H1 (cell line): Measurements from ENCODE around the gene GPR17. TPM values are rescaled to one million over a fixed set of nuclear protein-coding genes. Genes with fewer than 3 reads are reported as not detected.

Experiments
- CTCF ChIA-PET: fragments of 300-600 bp; sonication (Branson Sonifier 250); formaldehyde crosslinking; loops from one replicate; lab custom pipeline; 2021; ENCODE audit not compliant: partially characterized antibody; lab: Charles Lee
- POLR2A ChIA-PET: fragments of 300-600 bp; sonication (Branson Sonifier 250); formaldehyde crosslinking; loops from one replicate; lab custom pipeline; 2021; ENCODE audit warnings: inconsistent platforms; ENCODE audit not compliant: partially characterized antibody; lab: Charles Lee
- DNase-seq, 2 experiments: peaks; one replicate each; pipeline versions ENCODE4 v3.0.0 to v3.0.0-alpha.2; 2010 to 2022; ENCODE audit warnings: low spot score in 2 of 2, low read depth in 1 of 2, mixed read lengths in 1 of 2
- FAIRE-seq: peaks from 2 replicates; lab custom pipeline; 2011; peaks lifted over from hg19 to GRCh38; lab: Jason Lieb, UNC
- H2AFZ ChIP-seq: 2 replicates; pipeline ENCODE4 v1.8.1; 2012; ENCODE audit warnings: low read length, inconsistent platforms
- H2AK5ac ChIP-seq: 2 replicates; pipeline ENCODE4 v1.6.1; 2013; ENCODE audit warnings: low read depth, low read length
- H2BK120ac ChIP-seq: replicated peaks from 2 replicates; pipeline ENCODE3; 2013; ENCODE audit warnings: low read depth, low read length, inconsistent platforms
- H2BK12ac ChIP-seq: 2 replicates; pipeline ENCODE4 v1.6.1; 2013; ENCODE audit warnings: low read depth, low read length
- H2BK15ac ChIP-seq: 2 replicates; pipeline ENCODE4 v1.6.1; 2013; ENCODE audit warnings: low read length
- H2BK20ac ChIP-seq: 2 replicates; pipeline ENCODE4 v1.6.1; 2013; ENCODE audit warnings: low read length
- H2BK5ac ChIP-seq: 2 replicates; pipeline ENCODE4 v1.6.1; 2013; ENCODE audit warnings: low read depth, low read length
- H3K14ac ChIP-seq: 2 replicates; pipeline ENCODE4 v1.6.1; 2013; ENCODE audit warnings: inconsistent platforms; ENCODE audit not compliant: insufficient read length
- H3K18ac ChIP-seq: 2 replicates; pipeline ENCODE4 v1.6.1; 2013; ENCODE audit warnings: low read length; ENCODE audit errors: extremely low read depth
- H3K23ac ChIP-seq: 2 replicates; pipeline ENCODE4 v1.6.1; 2013; ENCODE audit warnings: inconsistent platforms; ENCODE audit not compliant: insufficient read length
- H3K23me2 ChIP-seq: 2 replicates; pipeline ENCODE4 v1.6.1; 2013; ENCODE audit warnings: low read depth, low read length
- H3K27ac ChIP-seq: 2 replicates; pipeline ENCODE4 v1.6.1; 2011; ENCODE audit warnings: low read depth, low read length, inconsistent platforms
- H3K27me3 ChIP-seq, 4 experiments: replicated peaks in 1 of 4; 1 replicate in 1 of 4; 2 replicates in 3 of 4; pipeline versions ENCODE4 v1.6.1 to v1.8.1; 2011 to 2013; ENCODE audit warnings: low read length in 3 of 4, mild to moderate bottlenecking in 3 of 4, inconsistent platforms in 2 of 4, mixed read lengths in 2 of 4, moderate library complexity in 1 of 4; ENCODE audit not compliant: control insufficient read depth in 3 of 4, insufficient read depth in 3 of 4; ENCODE audit errors: extremely low read depth in 1 of 4
- H3K36me3 ChIP-seq, 4 experiments: 2 replicates each; pipeline versions ENCODE4 v1.6.1 to v1.8.1; 2011 to 2013; ENCODE audit warnings: mild to moderate bottlenecking in 4 of 4, low read length in 3 of 4, moderate library complexity in 2 of 4, control low read depth in 1 of 4, inconsistent platforms in 1 of 4; ENCODE audit not compliant: insufficient read depth in 4 of 4, control insufficient read depth in 2 of 4
- H3K4ac ChIP-seq: replicated peaks from 2 replicates; pipeline ENCODE3; 2013; ENCODE audit warnings: low read length, low read depth, mixed read lengths, inconsistent platforms; ENCODE audit not compliant: insufficient read length
- H3K4me1 ChIP-seq, 4 experiments: replicated peaks in 1 of 4; 1 replicate in 1 of 4; 2 replicates in 3 of 4; pipeline versions ENCODE4 v1.6.1 to v1.8.1; 2011 to 2013; ENCODE audit warnings: low read length in 3 of 4, inconsistent platforms in 2 of 4, mixed read lengths in 1 of 4; ENCODE audit not compliant: insufficient read depth in 4 of 4, control insufficient read depth in 3 of 4
- H3K4me2 ChIP-seq, 2 experiments: 2 replicates each; pipeline versions ENCODE4 v1.6.1 to v1.8.1; 2011 to 2013; ENCODE audit warnings: low read depth in 2 of 2, low read length in 2 of 2, control low read depth in 1 of 2, inconsistent platforms in 1 of 2, mild to moderate bottlenecking in 1 of 2; ENCODE audit not compliant: insufficient read depth in 1 of 2
- H3K4me3 ChIP-seq, 4 experiments: fragments of 200-600, 300-600 bp in 1 of 4; sonication (generic), shearing (Covaris generic), sonication (Bioruptor Twin) in 1 of 4; 2 replicates each; pipeline versions ENCODE4 v1.5.1 to v1.8.1; 2011 to 2016; ENCODE audit warnings: low read length in 4 of 4, low read depth in 3 of 4, control low read depth in 2 of 4, inconsistent platforms in 2 of 4, mild to moderate bottlenecking in 2 of 4, mixed read lengths in 1 of 4, moderate library complexity in 1 of 4; ENCODE audit not compliant: insufficient read depth in 2 of 4; ENCODE audit errors: extremely low read depth in 1 of 4
- H3K56ac ChIP-seq: replicated peaks from 2 replicates; pipeline ENCODE3; 2013; ENCODE audit warnings: low read depth, mild to moderate bottlenecking, mixed read lengths, low read length, inconsistent platforms; ENCODE audit not compliant: insufficient read length
- H3K79me1 ChIP-seq: 2 replicates; pipeline ENCODE4 v1.6.1; 2013; ENCODE audit warnings: low read depth, low read length, control low read depth
- H3K79me2 ChIP-seq, 2 experiments: 2 replicates each; pipeline versions ENCODE4 v1.6.1 to v1.8.1; 2012 to 2013; ENCODE audit warnings: low read length in 2 of 2, mild to moderate bottlenecking in 2 of 2, inconsistent platforms in 1 of 2; ENCODE audit not compliant: insufficient read depth in 2 of 2, control insufficient read depth in 1 of 2
- H3K9ac ChIP-seq, 4 experiments: replicated peaks in 1 of 4; 1 replicate in 1 of 4; 2 replicates in 3 of 4; pipeline versions ENCODE4 v1.6.1 to v1.8.1; 2011 to 2013; ENCODE audit warnings: low read depth in 3 of 4, low read length in 3 of 4, control low read depth in 2 of 4, mild to moderate bottlenecking in 2 of 4, moderate library complexity in 2 of 4, inconsistent platforms in 1 of 4; ENCODE audit errors: extremely low read depth in 1 of 4
- H3K9me3 ChIP-seq, 2 experiments: 2 replicates each; pipeline versions ENCODE4 v1.6.1 to v1.8.1; 2012 to 2013; ENCODE audit warnings: mild to moderate bottlenecking in 2 of 2, moderate library complexity in 2 of 2, control low read depth in 1 of 2, inconsistent platforms in 1 of 2, low read depth in 1 of 2, low read length in 1 of 2, mixed read lengths in 1 of 2; ENCODE audit not compliant: insufficient read depth in 2 of 2
- H4K20me1 ChIP-seq, 2 experiments: replicated peaks in 1 of 2; 2 replicates each; pipeline versions ENCODE3 to v1.8.1; 2011 to 2013; ENCODE audit warnings: inconsistent platforms in 2 of 2, low read length in 2 of 2, mild to moderate bottlenecking in 1 of 2; ENCODE audit not compliant: insufficient read depth in 2 of 2, control insufficient read depth in 1 of 2
- H4K5ac ChIP-seq: 2 replicates; pipeline ENCODE4 v1.6.1; 2013; ENCODE audit warnings: low read length, low read depth, mixed read lengths, inconsistent platforms; ENCODE audit not compliant: insufficient read length
- H4K8ac ChIP-seq: 2 replicates; pipeline ENCODE4 v1.8.0; 2013; ENCODE audit warnings: mild to moderate bottlenecking, moderate library complexity, low read length, inconsistent platforms; ENCODE audit not compliant: insufficient read depth; ENCODE audit errors: extremely low read depth
- H4K91ac ChIP-seq: replicated peaks from 2 replicates; pipeline ENCODE3; 2013; ENCODE audit warnings: low read length, mixed read lengths, inconsistent platforms; ENCODE audit not compliant: insufficient read length
- KDM1A ChIP-seq: fragments of 200-600, 300-600 bp; sonication (generic); IDR thresholded peaks from 2 replicates; pipeline ENCODE4 v1.7.1; 2016; ENCODE audit warnings: mild to moderate bottlenecking, low read length, borderline replicate concordance
- RAD21 ChIP-seq, 2 experiments: IDR thresholded peaks in 1 of 2; conservative IDR thresholded peaks in 1 of 2; 2 replicates each; pipeline ENCODE4 v1.6.1; 2011; ENCODE audit warnings: low read depth in 2 of 2, low read length in 2 of 2, improper control_type of control experiment in 1 of 2, inconsistent platforms in 1 of 2, mild to moderate bottlenecking in 1 of 2, moderate library complexity in 1 of 2
- RFX5 ChIP-seq: IDR thresholded peaks from 2 replicates; pipeline ENCODE4 v1.6.1; 2011; ENCODE audit warnings: low read depth, low read length, improper control_type of control experiment, borderline replicate concordance
- RNF2 ChIP-seq: fragments of 200-900, 300-1000 bp; sonication (generic); IDR thresholded peaks from 2 replicates; pipeline ENCODE4 v1.7.1; 2016; ENCODE audit warnings: borderline replicate concordance, low read depth, mild to moderate bottlenecking, antibody characterized with exemption, low read length; ENCODE audit not compliant: poor library complexity, severe bottlenecking; ENCODE audit errors: missing control alignments
- SP2 ChIP-seq: IDR thresholded peaks from 2 replicates; pipeline ENCODE4 v1.6.1; 2012; ENCODE audit warnings: mild to moderate bottlenecking, low read length, inconsistent platforms
- TEAD4 ChIP-seq: IDR thresholded peaks from 2 replicates; pipeline ENCODE4 v1.6.1; 2012; ENCODE audit warnings: low read depth, low read length, inconsistent platforms, mixed read lengths
- YY1 ChIP-seq: IDR thresholded peaks from 2 replicates; pipeline ENCODE4 v1.6.1; 2011; ENCODE audit warnings: low read depth, mild to moderate bottlenecking, low read length
- WGBS, 2 experiments: shearing (Covaris generic) in 1 of 2; methylation state at CpG; one replicate each; pipeline versions ENCODE4 v1.1.6 to v1.1.7; 2013 to 2015; ENCODE audit warnings: low lambda C conversion rate in 2 of 2, mixed read lengths in 2 of 2, inconsistent platforms in 1 of 2, low coverage in 1 of 2, missing lambda C conversion rate in 1 of 2; ENCODE audit not compliant: insufficient replicate concordance in 2 of 2, insufficient coverage in 1 of 2, insufficient read length in 1 of 2; ENCODE audit errors: extremely low coverage in 1 of 2, missing lambda C conversion rate in 1 of 2; 5-methylcytosine and 5-hydroxymethylcytosine counted together
- polyA plus RNA-seq, 7 experiments: library from polyadenylated mRNA; depleted of rRNA in 3 of 7; stranded (reverse) in 5 of 7; unstranded in 2 of 7; fragments of >200 nt in 5 of 7; fragments of 200-250 nt in 2 of 7; gene quantifications; 1 replicate in 5 of 7; 2 replicates in 1 of 7; 4 replicates in 1 of 7; pipeline versions ENCODE4 v1.2.1 to v1.2.3, GENCODE V29; 2011 to 2013; ENCODE audit warnings: missing spikeins in 2 of 7, mixed read lengths in 2 of 7
- total RNA-seq: library from RNA; stranded (reverse); fragmentation: NEBNext Ultra II Directional; extraction: Animal tissue kit (Norgen Biotek cat#: 25700); gene quantifications from 2 replicates; pipeline ENCODE4 v1.2.1, GENCODE V29; 2021
- TF ChIP-seq, protein P1 (sequence below): IDR thresholded peaks from 2 replicates; pipeline ENCODE4 v1.6.1; 2012; ENCODE audit warnings: inconsistent platforms
- TF ChIP-seq, protein P2 (sequence below): IDR thresholded peaks from 2 replicates; pipeline ENCODE4 v1.6.1; 2011; ENCODE audit warnings: low read length, improper control_type of control experiment

Gene GPR17
- total and polyA plus RNA-seq, 2 of the 8 experiments (the other 6 are each of a cell fraction or from before 2014, with no cell fraction given) = 0.03 TPM; not detected in 1

DNA sequence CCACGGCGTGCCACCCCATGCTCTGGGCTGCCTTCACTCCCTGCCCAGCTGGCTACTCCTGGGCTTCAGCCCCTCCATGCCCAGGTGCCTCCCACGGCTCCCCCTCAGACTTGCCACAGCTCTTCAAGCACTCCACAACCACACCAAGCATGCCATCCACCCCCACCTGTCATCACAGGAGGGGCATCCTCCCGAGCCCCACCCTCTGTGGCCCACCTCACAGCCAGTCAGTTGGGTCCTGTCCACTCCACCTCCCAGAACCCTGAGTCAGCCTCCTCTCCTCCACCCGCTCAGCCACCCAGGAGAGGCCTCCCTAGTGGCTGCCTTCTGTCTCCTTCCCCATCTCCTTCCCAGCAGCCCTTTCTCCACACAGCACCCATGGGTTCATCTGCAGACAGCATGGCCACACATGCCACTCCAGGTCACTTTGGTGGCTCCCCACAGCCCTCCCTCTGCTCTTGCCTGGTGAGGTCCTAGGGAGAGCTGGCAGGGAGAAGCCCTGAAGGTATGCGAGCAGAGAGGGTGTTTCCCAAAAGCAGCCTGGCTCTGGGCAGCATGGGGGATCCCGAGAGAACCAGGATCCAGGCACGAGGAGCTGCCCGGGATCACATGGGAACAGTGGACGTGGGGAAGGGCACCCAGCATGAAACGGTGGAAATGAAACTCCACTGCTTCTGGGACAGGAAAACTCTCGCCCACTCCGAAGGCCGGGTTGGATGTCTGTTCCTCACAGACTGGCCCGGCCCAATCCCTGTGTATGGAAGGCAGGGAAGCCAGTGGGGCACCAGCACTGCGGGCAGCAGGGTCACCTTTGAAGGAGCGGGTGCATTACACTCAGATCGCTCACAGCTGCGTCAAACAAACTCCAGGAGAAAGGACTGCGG is 26.6 kb downstream of the GPR17 start:
- H3K56ac ChIP-seq = no peak overlapping the region
- no peak overlapping the region for H3K18ac ChIP-seq
- no peak overlapping the region for H3K4ac ChIP-seq
- H3K4me2 ChIP-seq = no peak overlapping the region
- no peak overlapping the region for H4K8ac ChIP-seq
- H3K23me2 ChIP-seq = peaks cover 2% of the 10 kb centered on the region; the same call in 1 of the 2 replicates
- no peak overlapping the region for H4K91ac ChIP-seq
- CTCF ChIA-PET = interaction anchor here (1.5 to 3.2 kb wide), 4 partner anchors 23 to 106 kb away, joined by 4 to 13 read pairs (median 7); no protein-coding TSS in a partner anchor
- FAIRE-seq = no peak
- H3K9me3 ChIP-seq = no peaks in the 10 kb centered on the region
- H3K79me1 ChIP-seq = peaks cover 2% of the 10 kb centered on the region; the same call in 1 of the 2 replicates
- H4K20me1 ChIP-seq = no peaks in the 10 kb centered on the region
- peak in 1 of 2 experiments; percentile 40 for DNase-seq
- no peak overlapping the region for H3K27ac ChIP-seq
- H2BK12ac ChIP-seq = no peak overlapping the region
- peaks cover 10 to 52% (median 33%) of the 10 kb centered on the region in 4 experiments for H3K27me3 ChIP-seq
- no peak overlapping the region for H2AFZ ChIP-seq
- H2BK5ac ChIP-seq = no peak overlapping the region
- H3K14ac ChIP-seq = no peak overlapping the region
- H2BK15ac ChIP-seq = no peak overlapping the region; the same call in 1 of the 2 replicates
- H3K4me1 ChIP-seq = peaks cover 0 to 4% (median 0%) of the 10 kb centered on the region in 4 experiments; a peak in 3 of 7 replicates
- POLR2A ChIA-PET = interaction anchor here (1.4 to 4.9 kb wide), 2 partner anchors 8 to 30 kb away, joined by 4 to 21 read pairs; no protein-coding TSS in a partner anchor
- H4K5ac ChIP-seq = no peak overlapping the region
- H3K36me3 ChIP-seq = no peaks in the 10 kb centered on the region
- no peak overlapping the region for H2BK120ac ChIP-seq
- WGBS, 2 experiments = 83% methylated on average over 20 of the region's 20 CpGs; no CpG with 5 or more reads in 1 of the 2 experiments
- no peaks in the 10 kb centered on the region for H3K79me2 ChIP-seq
- H3K23ac ChIP-seq = no peak overlapping the region
- no peak overlapping the region for H2BK20ac ChIP-seq
- peak overlapping the region; percentile 49; the same call in 1 of the 2 replicates for H2AK5ac ChIP-seq
- no peak overlapping the region for H3K9ac ChIP-seq
- no peak overlapping the region for H3K4me3 ChIP-seq
- TF ChIP-seq, protein P1, sequence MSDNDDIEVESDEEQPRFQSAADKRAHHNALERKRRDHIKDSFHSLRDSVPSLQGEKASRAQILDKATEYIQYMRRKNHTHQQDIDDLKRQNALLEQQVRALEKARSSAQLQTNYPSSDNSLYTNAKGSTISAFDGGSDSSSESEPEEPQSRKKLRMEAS = no peak
- no peak for TF ChIP-seq SP2
- TF ChIP-seq YY1 = no peak
- TF ChIP-seq KDM1A = no peak
- TF ChIP-seq TEAD4 = no peak
- no peak for TF ChIP-seq RFX5
- TF ChIP-seq RNF2 = no peak
- TF ChIP-seq, protein P2, sequence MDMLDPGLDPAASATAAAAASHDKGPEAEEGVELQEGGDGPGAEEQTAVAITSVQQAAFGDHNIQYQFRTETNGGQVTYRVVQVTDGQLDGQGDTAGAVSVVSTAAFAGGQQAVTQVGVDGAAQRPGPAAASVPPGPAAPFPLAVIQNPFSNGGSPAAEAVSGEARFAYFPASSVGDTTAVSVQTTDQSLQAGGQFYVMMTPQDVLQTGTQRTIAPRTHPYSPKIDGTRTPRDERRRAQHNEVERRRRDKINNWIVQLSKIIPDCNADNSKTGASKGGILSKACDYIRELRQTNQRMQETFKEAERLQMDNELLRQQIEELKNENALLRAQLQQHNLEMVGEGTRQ = no peak
- TF ChIP-seq RAD21 (IDR thresholded peaks at IDR 0.05 in 1 of 2, conservative IDR thresholded peaks at IDR 0.05 in 1 of 2; ENCODE audit: low read depth in 2 of 2, low read length in 2 of 2) = no peak
